ENCODE results near the gene MED12L. TPM values are rescaled to one million over a fixed set of nuclear protein-coding genes. Genes with fewer than 3 reads are reported as not detected.

MED12L gene
- total RNA-seq, 4 donors from 2014 or later = 0.08 to 1.5 (median 0.19) TPM

DNA sequence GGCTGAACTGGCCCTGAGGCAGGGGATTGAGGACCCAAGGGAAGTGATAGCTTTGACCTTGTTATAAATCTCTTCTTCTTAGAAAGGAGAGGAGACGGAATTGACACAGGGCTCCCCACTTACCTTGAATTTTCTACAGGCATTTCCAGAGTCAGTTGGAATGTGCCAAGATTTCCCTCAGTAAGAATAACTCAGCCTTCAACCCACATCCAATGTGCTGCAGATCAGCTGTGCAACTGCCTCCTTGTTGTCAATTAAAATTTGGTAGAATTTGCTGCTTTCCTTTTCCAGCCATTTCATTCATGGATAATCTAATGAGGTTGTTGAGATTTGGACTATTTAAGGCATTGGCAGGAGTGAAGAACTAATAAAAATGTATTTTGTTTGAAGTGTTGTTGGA lies 14.6 kb downstream of the MED12L start:
- TF ChIP-seq POLR2A (IDR thresholded peaks at IDR 0.05) = no peak
- TF ChIP-seq, protein P1, sequence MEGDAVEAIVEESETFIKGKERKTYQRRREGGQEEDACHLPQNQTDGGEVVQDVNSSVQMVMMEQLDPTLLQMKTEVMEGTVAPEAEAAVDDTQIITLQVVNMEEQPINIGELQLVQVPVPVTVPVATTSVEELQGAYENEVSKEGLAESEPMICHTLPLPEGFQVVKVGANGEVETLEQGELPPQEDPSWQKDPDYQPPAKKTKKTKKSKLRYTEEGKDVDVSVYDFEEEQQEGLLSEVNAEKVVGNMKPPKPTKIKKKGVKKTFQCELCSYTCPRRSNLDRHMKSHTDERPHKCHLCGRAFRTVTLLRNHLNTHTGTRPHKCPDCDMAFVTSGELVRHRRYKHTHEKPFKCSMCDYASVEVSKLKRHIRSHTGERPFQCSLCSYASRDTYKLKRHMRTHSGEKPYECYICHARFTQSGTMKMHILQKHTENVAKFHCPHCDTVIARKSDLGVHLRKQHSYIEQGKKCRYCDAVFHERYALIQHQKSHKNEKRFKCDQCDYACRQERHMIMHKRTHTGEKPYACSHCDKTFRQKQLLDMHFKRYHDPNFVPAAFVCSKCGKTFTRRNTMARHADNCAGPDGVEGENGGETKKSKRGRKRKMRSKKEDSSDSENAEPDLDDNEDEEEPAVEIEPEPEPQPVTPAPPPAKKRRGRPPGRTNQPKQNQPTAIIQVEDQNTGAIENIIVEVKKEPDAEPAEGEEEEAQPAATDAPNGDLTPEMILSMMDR (IDR thresholded peaks at IDR 0.05) = no peak
- Histone ChIP-seq H3K4me3 (no peak overlapping the region), H3K9me3 (no peaks in the 10 kb centered on the region), H3K36me3 (no peaks in the 10 kb centered on the region), H3K27ac (no peak overlapping the region), H3K4me1 (no peaks in the 10 kb centered on the region), H3K27me3 (peaks cover 0 to 26% (median 0%) of the 10 kb centered on the region in 4 donors)
- intact Hi-C loops (cut with DNase I) = no loop called here
- WGBS, 2 donors = 75 to 80% methylated on average over 1 of the region's 1 CpG
- no peak for DNase-seq

DNA sequence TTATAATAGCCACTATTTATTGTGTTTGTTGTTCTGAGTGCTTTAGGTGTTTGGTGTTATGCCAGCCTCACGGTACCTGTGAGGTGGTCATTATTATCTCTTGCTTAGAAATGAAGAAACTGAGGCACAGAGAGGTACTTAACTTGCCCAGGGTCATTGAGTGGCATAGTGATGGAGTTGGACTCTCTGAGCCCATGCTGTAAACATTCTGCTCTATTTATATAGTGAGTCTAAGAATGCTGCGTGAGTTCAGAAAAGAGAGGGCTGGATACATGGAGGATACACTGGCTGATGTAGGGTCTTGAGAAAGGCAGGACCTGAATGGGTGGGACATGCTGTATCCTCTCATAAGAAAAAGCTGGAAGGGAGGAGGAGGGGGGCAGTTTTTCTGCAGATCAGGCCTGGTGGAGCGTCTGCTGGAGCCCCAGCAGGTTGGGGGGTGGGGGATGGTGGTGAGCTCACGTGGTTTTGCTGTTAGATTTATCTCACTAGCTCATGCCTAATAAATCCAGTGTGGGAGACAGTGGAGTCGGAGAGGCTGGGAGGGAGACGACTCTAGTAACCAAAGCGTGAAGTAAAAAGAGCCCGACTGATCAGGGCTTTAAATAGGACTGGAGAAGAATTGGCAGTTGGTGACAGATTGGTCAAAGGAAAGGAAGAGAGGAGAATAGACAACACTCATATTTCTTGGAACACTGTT lies 16.0 kb downstream of the MED12L start:
- Histone ChIP-seq H3K4me1 (no peaks in the 10 kb centered on the region), H3K4me3 (no peak overlapping the region), H3K27ac (no peak overlapping the region), H3K36me3 (no peaks in the 10 kb centered on the region), H3K9me3 (no peaks in the 10 kb centered on the region), H3K27me3 (peaks cover 0 to 32% (median 0%) of the 10 kb centered on the region in 4 donors)
- no peak for DNase-seq
- WGBS, 2 donors = 62 to 67% methylated on average over 8 of the region's 8 CpGs
- intact Hi-C loops (cut with DNase I) = no loop called here
- TF ChIP-seq POLR2A (IDR thresholded peaks at IDR 0.05) = no peak
- TF ChIP-seq, protein P1 (IDR thresholded peaks at IDR 0.05) = no peak

DNA sequence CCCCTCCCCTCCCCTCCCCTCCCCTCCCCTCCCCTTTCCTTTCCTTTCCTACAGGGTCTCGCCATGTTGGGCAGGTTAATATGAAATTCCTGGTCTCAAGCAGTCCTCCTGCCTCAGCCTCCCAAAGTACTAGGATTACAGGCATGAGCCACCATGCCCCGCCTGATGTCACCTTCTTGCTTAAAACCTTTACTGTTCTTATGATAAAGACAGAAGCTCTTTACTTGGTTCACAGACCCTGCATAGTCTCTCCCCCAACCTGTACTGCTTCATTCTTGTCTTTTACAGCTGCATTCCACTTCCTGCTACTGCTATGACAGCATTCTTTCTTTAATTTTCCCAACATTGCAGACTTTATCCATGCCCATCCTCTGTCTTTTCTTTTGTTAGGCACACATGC lies 20.8 kb downstream of the MED12L start:
- WGBS, 2 donors = 94 to 97% methylated on average over 2 of the region's 2 CpGs
- no peaks in the 10 kb centered on the region for H3K36me3 ChIP-seq
- intact Hi-C loops (cut with DNase I) = no loop called here
- no peak for DNase-seq
- TF ChIP-seq, protein P1 (IDR thresholded peaks at IDR 0.05) = no peak
- TF ChIP-seq POLR2A (IDR thresholded peaks at IDR 0.05) = no peak
- no peaks in the 10 kb centered on the region for H3K9me3 ChIP-seq
- no peaks in the 10 kb centered on the region for H3K4me1 ChIP-seq
- H3K27me3 ChIP-seq = peaks cover 0 to 30% (median 0%) of the 10 kb centered on the region in 4 donors
- no peak overlapping the region for H3K27ac ChIP-seq
- H3K4me3 ChIP-seq = no peak overlapping the region

DNA sequence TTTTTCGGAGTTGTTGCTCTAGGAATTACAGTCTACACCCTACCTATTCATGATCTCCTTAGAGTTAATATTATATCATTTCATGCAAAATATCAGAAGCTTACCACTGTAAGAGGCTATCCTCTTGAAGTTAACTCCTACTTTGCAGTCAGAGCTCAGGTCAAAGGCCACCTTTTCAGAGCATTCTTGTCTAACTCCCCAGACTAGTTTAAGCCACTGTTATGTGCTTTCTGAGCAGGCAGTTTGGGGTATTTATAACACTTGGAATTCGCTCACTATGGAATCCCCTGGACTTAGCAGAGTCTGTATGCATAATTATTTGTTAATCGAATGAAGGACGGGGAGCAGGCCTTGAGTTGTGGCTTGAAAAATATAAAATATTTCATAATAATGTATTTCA lies 21.7 kb downstream of the MED12L start:
- no peaks in the 10 kb centered on the region for H3K9me3 ChIP-seq
- H3K4me3 ChIP-seq = no peak overlapping the region
- DNase-seq = no peak
- intact Hi-C loops (cut with DNase I) = no loop called here
- no peaks in the 10 kb centered on the region for H3K36me3 ChIP-seq
- peaks cover 0 to 27% (median 0%) of the 10 kb centered on the region in 4 donors for H3K27me3 ChIP-seq
- TF ChIP-seq, protein P1 (IDR thresholded peaks at IDR 0.05) = no peak
- TF ChIP-seq POLR2A (IDR thresholded peaks at IDR 0.05) = no peak
- no peaks in the 10 kb centered on the region for H3K4me1 ChIP-seq
- WGBS, 2 donors = 89 to 94% methylated on average over 4 of the region's 4 CpGs
- no peak overlapping the region for H3K27ac ChIP-seq

- no peaks in the 10 kb centered on the region for H3K36me3 ChIP-seq
- no peak overlapping the region for H3K27ac ChIP-seq
- 64 to 72% methylated on average over 5 of the region's 5 CpGs for WGBS, 2 donors
- TF ChIP-seq, protein P1 (IDR thresholded peaks at IDR 0.05) = no peak
- no peak for TF ChIP-seq POLR2A (IDR thresholded peaks at IDR 0.05)
- no peaks in the 10 kb centered on the region for H3K4me1 ChIP-seq
- no peak for DNase-seq
- no peak overlapping the region for H3K4me3 ChIP-seq
- H3K27me3 ChIP-seq = peaks cover 0 to 27% (median 0%) of the 10 kb centered on the region in 4 donors
- intact Hi-C loops (cut with DNase I) = no loop called here
- H3K9me3 ChIP-seq = no peaks in the 10 kb centered on the region
Observed at GRCh38 chr3:151107701-151108100, 22.2 kb downstream of the MED12L start.

Data from esophagus squamous epithelium (tissue), 5 donors.